Nephron progenitor cell (in vitro differentiated cells): ENCODE results near the gene ITGAX.

ENCODE experiments used
- DNase-seq: peaks from one replicate; pipeline ENCODE4 v3.0.0; 2021
- H3K27ac Mint-ChIP-seq: 2 replicates; pipeline ENCODE4 v1.8.0; 2021; ENCODE audit warnings: mild to moderate bottlenecking, moderate library complexity, mixed read lengths
- H3K27me3 Mint-ChIP-seq: 2 replicates; pipeline ENCODE4 v1.8.0; 2021; ENCODE audit warnings: mild to moderate bottlenecking, low read depth, mixed read lengths; ENCODE audit not compliant: poor library complexity
- H3K36me3 Mint-ChIP-seq: 2 replicates; pipeline ENCODE4 v1.8.0; 2021; ENCODE audit warnings: low read depth, mixed read lengths
- H3K4me1 Mint-ChIP-seq: 2 replicates; pipeline ENCODE4 v1.8.0; 2021; ENCODE audit warnings: mixed read lengths
- H3K4me3 Mint-ChIP-seq: 2 replicates; pipeline ENCODE4 v1.8.0; 2021; ENCODE audit warnings: mild to moderate bottlenecking, moderate library complexity, mixed read lengths
- H3K9me3 Mint-ChIP-seq: 2 replicates; pipeline ENCODE4 v1.8.0; 2021; ENCODE audit warnings: mild to moderate bottlenecking, moderate library complexity, mixed read lengths
- CTCF ChIP-seq: fragments of 200-600 bp; sonication (generic); IDR thresholded peaks from 2 replicates; pipeline ENCODE4 v1.5.0; 2021; ENCODE audit warnings: antibody characterized with exemption

The ITGAX gene

GRCh38 chr16:31351942-31352325 is 3.0 kb upstream of the ITGAX start:
- DNase-seq = no peak
- Mint-ChIP-seq H3K4me3 (no peak overlapping the region), H3K27ac (no peak overlapping the region), H3K36me3 (no peaks in the 10 kb centered on the region), H3K4me1 (peaks cover 15% of the 10 kb centered on the region), H3K27me3 (peaks cover 30% of the 10 kb centered on the region), H3K9me3 (no peaks in the 10 kb centered on the region)
- TF ChIP-seq CTCF = no peak

- no peaks in the 10 kb centered on the region for H3K36me3 Mint-ChIP-seq
- H3K4me1 Mint-ChIP-seq = peaks cover 15% of the 10 kb centered on the region
- H3K27me3 Mint-ChIP-seq = peaks cover 28% of the 10 kb centered on the region
- TF ChIP-seq CTCF = no peak
- no peak for DNase-seq
- no peak overlapping the region for H3K4me3 Mint-ChIP-seq
- no peaks in the 10 kb centered on the region for H3K9me3 Mint-ChIP-seq
- no peak overlapping the region for H3K27ac Mint-ChIP-seq
Measured at GRCh38 chr16:31352376-31353115, 2.4 kb upstream of the ITGAX start.

- no peak for TF ChIP-seq CTCF
- no peak for DNase-seq
- no peak overlapping the region for H3K27ac Mint-ChIP-seq
- no peaks in the 10 kb centered on the region for H3K36me3 Mint-ChIP-seq
- H3K27me3 Mint-ChIP-seq = peaks cover 24% of the 10 kb centered on the region
- peak overlapping the region; percentile 23 for H3K4me3 Mint-ChIP-seq
- peaks cover 15% of the 10 kb centered on the region for H3K4me1 Mint-ChIP-seq
- no peaks in the 10 kb centered on the region for H3K9me3 Mint-ChIP-seq
Measured at GRCh38 chr16:31355431-31356100, 590 bp downstream of the ITGAX start.

- H3K27me3 Mint-ChIP-seq = peaks cover 28% of the 10 kb centered on the region
- H3K4me1 Mint-ChIP-seq = peaks cover 15% of the 10 kb centered on the region
- H3K4me3 Mint-ChIP-seq = no peak overlapping the region
- no peaks in the 10 kb centered on the region for H3K36me3 Mint-ChIP-seq
- DNase-seq = peak; percentile 20
- H3K9me3 Mint-ChIP-seq = no peaks in the 10 kb centered on the region
- H3K27ac Mint-ChIP-seq = no peak overlapping the region
- TF ChIP-seq CTCF = no peak
Measured at GRCh38 chr16:31356566-31357323, 1.8 kb downstream of the ITGAX start.

- Mint-ChIP-seq H3K27ac (no peak overlapping the region), H3K9me3 (no peaks in the 10 kb centered on the region), H3K36me3 (no peaks in the 10 kb centered on the region), H3K4me3 (no peak overlapping the region), H3K27me3 (peaks cover 22% of the 10 kb centered on the region), H3K4me1 (peaks cover 15% of the 10 kb centered on the region)
- no peak for DNase-seq
- no peak for TF ChIP-seq CTCF
Measured at GRCh38 chr16:31357324-31358109, 2.5 kb downstream of the ITGAX start.
